K562 (cell line): Measurements from ENCODE around the gene METTL6. TPM values are rescaled to one million over a fixed set of nuclear protein-coding genes. Genes with fewer than 3 reads are reported as not detected.
"Not testable (repeated sequence)": the region's sequence is repeated elsewhere in the genome, so short reads cannot be mapped to it uniquely, and the experiment has no call there.

Source experiments
- ATAC-seq: fragments of 200-7000 bp; cut with Tn5 transposase; 3 replicates; pipeline ENCODE4 v1.9.1; 2020; ENCODE audit warnings: moderate library complexity
- BruUV-seq: library from RNA; stranded (reverse); fragments of 400-500 nt; replicated peaks from 2 replicates; lab custom pipeline; 2021; lab: Mats Ljungman, UMichigan
- CTCF ChIA-PET: fragments of 300-600 bp; formaldehyde crosslinking; extraction: SDS; loops from one replicate; lab custom pipeline; 2021; ENCODE audit warnings: low intra/inter-chr PET ratio; lab: Yijun Ruan, JAX
- POLR2A ChIA-PET: fragments of 300-600, 350-650 bp; sonication (Branson Sonifier 250); formaldehyde crosslinking; extraction: SDS; loops from one replicate; lab custom pipeline; 2021; ENCODE audit warnings: antibody characterized with exemption, inconsistent platforms; lab: Yijun Ruan, JAX
- DNase-seq, 4 experiments: peaks; one replicate each; pipeline versions ENCODE4 v3.0.0 to v3.0.0-alpha.2; 2011 to 2018; ENCODE audit warnings: low spot score in 3 of 4, mixed read lengths in 3 of 4; ENCODE audit errors: extremely low read depth in 1 of 4
- FAIRE-seq: peaks from 2 replicates; lab custom pipeline; 2011; peaks lifted over from hg19 to GRCh38; lab: Jason Lieb, UNC
- H2AFZ ChIP-seq: 2 replicates; pipeline ENCODE4 v1.6.0; 2011; ENCODE audit warnings: low read depth, low read length, control low read depth, inconsistent platforms
- H3K27ac ChIP-seq: fragments of 200-600 bp; 3 replicates; pipeline ENCODE4 v1.8.0; 2011; ENCODE audit warnings: low read depth, mild to moderate bottlenecking, control low read depth, inconsistent platforms, low read length, moderate library complexity, mixed read lengths; ENCODE audit errors: extremely low read depth
- H3K27me3 ChIP-seq, 2 experiments: fragments of 300-600 bp in 1 of 2; 2 replicates in 1 of 2; 3 replicates in 1 of 2; pipeline versions ENCODE4 v1.6.0 to v1.8.0; 2011; ENCODE audit warnings: inconsistent platforms in 2 of 2, low read length in 2 of 2, mild to moderate bottlenecking in 1 of 2, mixed read lengths in 1 of 2, moderate library complexity in 1 of 2; ENCODE audit not compliant: control insufficient read depth in 2 of 2, insufficient read depth in 2 of 2
- H3K36me3 ChIP-seq: fragments of 300-600 bp; 3 replicates; pipeline ENCODE4 v1.8.0; 2011; ENCODE audit warnings: mild to moderate bottlenecking, low read length, inconsistent platforms; ENCODE audit not compliant: control insufficient read depth, insufficient read depth
- H3K4me1 ChIP-seq, 2 experiments: fragments of 200-600 bp in 1 of 2; replicated peaks in 1 of 2; 2 replicates in 1 of 2; 3 replicates in 1 of 2; pipeline versions ENCODE4 v1.5.1 to v1.8.0; 2011; ENCODE audit warnings: inconsistent platforms in 2 of 2, low read length in 2 of 2, mild to moderate bottlenecking in 1 of 2, mixed read lengths in 1 of 2, moderate library complexity in 1 of 2; ENCODE audit not compliant: control insufficient read depth in 2 of 2, insufficient read depth in 2 of 2
- H3K4me2 ChIP-seq: 2 replicates; pipeline ENCODE4 v1.6.1; 2011; ENCODE audit warnings: low read length, control low read depth, inconsistent platforms, mixed read lengths; ENCODE audit not compliant: insufficient read depth
- H3K4me3 ChIP-seq: fragments of 200-600 bp; sonication (generic), shearing (Covaris generic); 2 replicates; pipeline ENCODE4 v1.5.1; 2016; ENCODE audit warnings: control low read depth, inconsistent platforms
- H3K79me2 ChIP-seq: fragments of 200-600 bp; 3 replicates; pipeline ENCODE4 v1.8.0; 2011; ENCODE audit warnings: low read length, inconsistent platforms; ENCODE audit not compliant: control insufficient read depth, insufficient read depth
- H3K9ac ChIP-seq, 2 experiments: 2 replicates each; pipeline versions ENCODE4 v1.6.0 to v1.6.1; 2011; ENCODE audit warnings: low read depth in 2 of 2, low read length in 2 of 2, control low read depth in 1 of 2, inconsistent platforms in 1 of 2, mild to moderate bottlenecking in 1 of 2, mixed read lengths in 1 of 2; ENCODE audit not compliant: insufficient read depth in 1 of 2
- H3K9me1 ChIP-seq: one replicate; pipeline ENCODE4 v1.6.0; 2011; ENCODE audit warnings: inconsistent platforms, mild to moderate bottlenecking, low read length, moderate library complexity; ENCODE audit not compliant: control insufficient read depth, insufficient read depth
- H3K9me3 ChIP-seq: replicated peaks from 2 replicates; pipeline ENCODE4 v1.5.1; 2011; ENCODE audit warnings: low read depth, low read length, inconsistent platforms; ENCODE audit not compliant: control insufficient read depth, insufficient read depth
- H4K20me1 ChIP-seq: replicated peaks from 2 replicates; pipeline ENCODE4 v1.6.1; 2011; ENCODE audit warnings: low read length, inconsistent platforms, mixed read lengths; ENCODE audit not compliant: control insufficient read depth, insufficient read depth
- E2F5 ChIP-seq: sonication (generic); formaldehyde crosslinking; IDR thresholded peaks from 2 replicates; pipeline ENCODE4 v1.8.0; 2022; ENCODE audit warnings: mild to moderate bottlenecking, missing genetic modification reagents
- HEY1 ChIP-seq: fragments of 250-450 bp; sonication (Bioruptor Pico); IDR thresholded peaks from 2 replicates; pipeline ENCODE4 v1.5.0; 2020; ENCODE audit warnings: mild to moderate bottlenecking, moderate library complexity, borderline replicate concordance
- NEUROD1 ChIP-seq: fragments of 150-350 bp; IDR thresholded peaks from 2 replicates; pipeline ENCODE4 v1.6.1; 2014; ENCODE audit warnings: borderline replicate concordance, low read length, low read depth; ENCODE audit not compliant: partially characterized antibody
- NFXL1 ChIP-seq: fragments of 450-650 bp; formaldehyde crosslinking; IDR thresholded peaks from 2 replicates; pipeline ENCODE4 v1.4.0; 2021; ENCODE audit warnings: mild to moderate bottlenecking
- NR1H2 ChIP-seq: sonication (generic); formaldehyde crosslinking; IDR thresholded peaks from 2 replicates; pipeline ENCODE4 v1.4.0; 2020; ENCODE audit warnings: mild to moderate bottlenecking, missing genetic modification reagents
- RUNX1 ChIP-seq: sonication (generic); IDR thresholded peaks from 2 replicates; pipeline ENCODE4 v1.6.1; 2016; ENCODE audit warnings: antibody characterized with exemption, low read depth
- SRSF7 ChIP-seq: fragments of 200-400 bp; formaldehyde crosslinking; optimal IDR thresholded peaks from 2 replicates; pipeline ENCODE3; 2017; ENCODE audit warnings: mild to moderate bottlenecking, low read depth, low read length
- ZBTB11 ChIP-seq, 3 experiments: fragments of 200-800 bp in 1 of 3; fragments of 250-450 bp in 1 of 3; fragments of 450-650 bp in 1 of 3; sonication (Bioruptor Pico) in 1 of 3; sonication (Bioruptor generic) in 1 of 3; formaldehyde crosslinking in 1 of 3; IDR thresholded peaks; 2 replicates each; pipeline versions ENCODE4 v1.6.1 to v1.8.0; 2016 to 2022; ENCODE audit warnings: mild to moderate bottlenecking in 2 of 3, missing genetic modification characterization in 2 of 3, missing compliant biosample characterization in 1 of 3, moderate library complexity in 1 of 3
- ZNF586 ChIP-seq: fragments of 450-650 bp; formaldehyde crosslinking; conservative IDR thresholded peaks from 2 replicates; pipeline ENCODE4 v1.4.0; 2020; ENCODE audit warnings: mild to moderate bottlenecking, moderate library complexity
- WGBS: fragments of 100-300 bp; shearing (Covaris generic); methylation state at CpG from one replicate; pipeline ENCODE4 v1.1.6; 2016; ENCODE audit warnings: low coverage, mixed read lengths; ENCODE audit not compliant: insufficient coverage; ENCODE audit errors: missing lambda C conversion rate; 5-methylcytosine and 5-hydroxymethylcytosine counted together
- in situ Hi-C: fragments of 300-500 bp; cut with MboI; formaldehyde crosslinking; loops from 4 replicates; pipeline ENCODE4 v1.15.0; 2018; ENCODE audit warnings: inconsistent platforms, mixed read lengths
- intact Hi-C: fragments of 100-400 bp; cut with micrococcal nuclease; formaldehyde crosslinking; loops from 2 replicates; pipeline ENCODE4 v1.14.2; 2022
- polyA plus RNA-seq, 8 experiments: library from polyadenylated mRNA; depleted of rRNA in 4 of 8; stranded (reverse) in 5 of 8; unstranded in 3 of 8; fragments of >200 nt; fragmentation: Nextera tagmentation in 2 of 8; fragmentation: Illumina TruSeq in 1 of 8; extraction: Ambion mirVana in 2 of 8; extraction: Trizol in 1 of 8; gene quantifications; 2 replicates each; pipeline versions ENCODE4 v1.2.1 to v1.2.3, GENCODE V29; 2011 to 2014; ENCODE audit warnings: inconsistent platforms in 1 of 8, missing spikeins in 1 of 8
- total RNA-seq, 7 experiments: library from RNA; depleted of rRNA in 6 of 7; stranded (reverse); fragments of >200 nt in 6 of 7; fragmentation: Illumina TruSeq in 2 of 7; extraction: Trizol in 2 of 7; gene quantifications; 2 replicates each; pipeline versions ENCODE4 v1.2.1 to v1.2.3, GENCODE V29; 2011 to 2021; ENCODE audit warnings: low replicate concordance in 1 of 7
- TF ChIP-seq, protein P1 (sequence below): fragments of 250-450 bp; sonication (Bioruptor Pico); IDR thresholded peaks from 2 replicates; pipeline ENCODE4 v1.5.0; 2021

The METTL6 gene
- total and polyA plus RNA-seq, 9 of the 15 experiments (the other 6 are each of a cell fraction or from before 2014, with no cell fraction given), result 18.8 to 61.5 (median 33.9) TPM

DNA sequence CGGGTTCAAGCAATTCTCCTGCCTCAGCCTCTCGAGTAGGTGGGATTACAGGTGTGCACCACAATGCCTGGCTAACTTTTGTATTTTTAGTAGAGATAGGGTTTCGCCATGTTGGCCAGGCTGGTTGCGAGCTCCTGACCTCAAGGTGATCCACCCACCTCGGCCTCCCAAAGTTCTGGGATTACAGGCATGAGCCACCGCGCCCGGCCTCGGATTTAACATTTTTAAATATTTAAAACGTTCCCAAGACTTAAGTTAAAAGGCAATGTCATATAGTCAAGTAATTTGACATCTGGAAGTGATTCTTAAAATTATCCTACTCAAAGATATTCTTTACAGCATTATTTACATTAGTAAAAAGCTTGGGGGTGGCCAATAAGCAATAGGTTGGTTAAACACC lies 29.6 kb upstream of the METTL6 start:
- POLR2A ChIA-PET, BruUV-seq, CTCF ChIA-PET, H3K36me3 ChIP-seq, H2AFZ ChIP-seq, H3K79me2 ChIP-seq, H4K20me1 ChIP-seq, H3K9me3 ChIP-seq, H3K4me1 ChIP-seq, H3K9ac ChIP-seq, H3K27ac ChIP-seq, FAIRE-seq, H3K4me2 ChIP-seq, H3K9me1 ChIP-seq, ATAC-seq, in situ Hi-C loops, H3K4me3 ChIP-seq, DNase-seq, intact Hi-C loops: not testable (repeated sequence)
- H3K27me3 ChIP-seq, result peaks cover 18 to 24% of the 10 kb centered on the region in 2 experiments; a peak in 3 of 5 replicates
- 30% methylated on average over 10 of the region's 10 CpGs for WGBS

GRCh38 chr3:15456321-15456720 lies 29.0 kb upstream of the METTL6 start:
- Histone ChIP-seq H3K4me2 (no peak overlapping the region), H3K9me1 (no peaks in the 10 kb centered on the region), H3K36me3 (no peaks in the 10 kb centered on the region), H4K20me1 (no peaks in the 10 kb centered on the region), H3K27me3 (peaks cover 14 to 21% of the 10 kb centered on the region in 2 experiments; a peak in 3 of 5 replicates), H3K4me3 (no peak overlapping the region), H3K27ac (no peak overlapping the region), H3K4me1 (0 out of 5 replicates have a peak, but pooled peaks cover 0 to 3% of the 10 kb centered on the region in 2 experiments), H3K9me3 (no peaks in the 10 kb centered on the region), H3K79me2 (no peaks in the 10 kb centered on the region), H3K9ac (no peak overlapping the region), H2AFZ (no peak overlapping the region)
- ChIA-PET POLR2A (interaction anchor here (0.6 to 1.0 kb wide), 2 partner anchors 10 to 334 kb away, joined by 3 to 6 read pairs; no protein-coding TSS in a partner anchor), CTCF (no interaction called here)
- DNase-seq (no peak), FAIRE-seq (no peak), ATAC-seq (no peak)
- intact Hi-C loops, result no loop called here
- WGBS, result 39% methylated on average over 2 of the region's 2 CpGs
- in situ Hi-C loops, result no loop called here
- BruUV-seq, result no TSS peak
- TF ChIP-seq E2F5 (CRISPR knock-in tag) (no peak), NEUROD1 (no peak), SRSF7 (no peak), RUNX1 (no peak), HEY1 (CRISPR knock-in tag) (no peak), ZNF586 (CRISPR knock-in tag) (no peak), NFXL1 (CRISPR knock-in tag) (no peak), NR1H2 (CRISPR knock-in tag) (no peak), ZBTB11 (CRISPR knock-in tag; IDR thresholded peaks at IDR 0.05) (no peak)
- TF ChIP-seq, protein P1, sequence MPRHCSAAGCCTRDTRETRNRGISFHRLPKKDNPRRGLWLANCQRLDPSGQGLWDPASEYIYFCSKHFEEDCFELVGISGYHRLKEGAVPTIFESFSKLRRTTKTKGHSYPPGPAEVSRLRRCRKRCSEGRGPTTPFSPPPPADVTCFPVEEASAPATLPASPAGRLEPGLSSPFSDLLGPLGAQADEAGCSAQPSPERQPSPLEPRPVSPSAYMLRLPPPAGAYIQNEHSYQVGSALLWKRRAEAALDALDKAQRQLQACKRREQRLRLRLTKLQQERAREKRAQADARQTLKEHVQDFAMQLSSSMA, result no peak
